HL-60/S4 treated with retinoic acid at 250 ng/mL for 4 days and 3 days (cell line): ENCODE results near the gene CRB2.

Experiments
- in situ Hi-C: fragments of 300-500 bp; cut with MboI; formaldehyde crosslinking; loops from 2 replicates; pipeline ENCODE4 v1.7.0; 2022; ENCODE audit warnings: low sequenced_read_pairs

CRB2 gene

GRCh38 chr9:123417289-123418051 is 61.5 kb downstream of the CRB2 start:
- in situ Hi-C loops, result no loop called here

DNA sequence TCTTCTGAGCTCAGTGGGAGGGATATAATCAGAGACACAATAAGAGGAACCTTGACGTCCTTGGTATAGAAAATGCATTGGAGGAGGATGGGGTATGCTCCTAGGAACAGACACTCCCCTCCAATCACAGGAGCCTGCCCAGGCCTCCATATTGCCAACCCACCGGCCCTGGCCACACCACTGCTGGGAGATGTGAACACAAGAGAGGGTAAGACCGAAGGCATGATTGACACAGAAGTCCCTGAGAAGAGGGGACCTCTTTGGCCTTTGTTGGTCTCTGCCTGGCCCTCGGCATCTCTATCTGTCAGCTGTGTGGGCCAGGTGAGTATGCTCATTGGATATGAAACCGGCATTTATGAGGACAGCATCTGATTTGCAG is 62.0 kb downstream of the CRB2 start:
- in situ Hi-C loops, result no loop called here

- in situ Hi-C loops, result no loop called here
These were observed 62.5 kb downstream of the CRB2 start for GRCh38 chr9:123418506-123418905.

DNA sequence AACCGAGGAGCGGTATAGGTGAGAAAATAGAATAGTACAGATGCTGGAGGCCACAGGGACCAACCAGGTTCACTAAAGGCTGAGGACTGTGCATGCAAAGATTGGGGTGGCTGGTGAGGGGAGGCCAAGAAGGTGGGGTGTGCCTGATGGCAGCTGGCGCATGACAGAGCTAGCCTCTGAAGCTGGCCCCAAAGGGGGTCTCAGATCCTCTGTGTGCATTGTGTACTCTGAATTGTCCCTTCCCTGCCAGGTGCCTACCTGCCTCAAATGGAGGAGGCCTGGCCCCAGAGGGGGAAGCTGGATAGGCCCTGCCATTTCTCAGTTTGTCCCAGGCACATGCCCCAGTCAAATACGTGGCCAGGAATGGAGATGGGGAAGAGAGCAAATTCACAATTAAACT is 63.1 kb downstream of the CRB2 start:
- in situ Hi-C loops, result no loop called here

- in situ Hi-C loops, result no loop called here
These were observed 64.0 kb downstream of the CRB2 start for GRCh38 chr9:123419721-123420591.

- in situ Hi-C loops, result no loop called here
These were observed 64.7 kb downstream of the CRB2 start for GRCh38 chr9:123420592-123421111.

- in situ Hi-C loops, result no loop called here
These were observed 65.2 kb downstream of the CRB2 start for GRCh38 chr9:123421186-123421585.

DNA sequence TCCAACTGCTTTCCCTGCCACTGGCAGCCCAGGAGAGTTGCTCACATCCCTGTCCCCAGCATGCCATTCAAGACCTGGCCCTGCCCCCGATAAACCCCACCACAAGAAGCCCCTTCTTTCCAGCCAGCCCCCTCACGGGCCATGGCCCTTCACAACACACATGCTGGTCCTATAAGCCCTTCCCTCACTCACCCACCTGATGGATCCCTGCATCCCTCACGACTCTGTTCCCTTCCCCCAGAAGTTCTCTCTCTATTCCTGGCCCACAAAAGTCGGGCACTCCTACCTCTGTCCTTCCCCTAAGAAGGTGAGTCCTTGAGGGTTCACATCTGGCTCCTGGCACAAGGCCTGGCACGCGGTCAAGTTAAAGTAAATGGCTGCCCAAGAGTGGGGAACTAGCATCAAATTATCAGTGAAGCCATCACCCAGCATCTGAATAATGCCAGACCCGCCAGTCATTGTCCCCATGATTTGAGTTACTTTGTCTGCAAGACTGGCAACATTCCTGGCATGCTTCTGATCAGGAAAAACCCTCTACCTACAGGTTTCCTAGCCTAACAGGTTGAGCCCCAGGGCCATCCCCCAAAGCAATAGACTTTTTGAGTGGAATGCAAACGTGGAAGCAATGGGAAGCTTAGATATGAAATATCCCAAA is 65.9 kb downstream of the CRB2 start:
- in situ Hi-C loops, result no loop called here

- in situ Hi-C loops, result no loop called here
These were observed 66.8 kb downstream of the CRB2 start for GRCh38 chr9:123422635-123423310.

- in situ Hi-C loops, result no loop called here
These were observed 67.3 kb downstream of the CRB2 start for GRCh38 chr9:123423311-123423640.

DNA sequence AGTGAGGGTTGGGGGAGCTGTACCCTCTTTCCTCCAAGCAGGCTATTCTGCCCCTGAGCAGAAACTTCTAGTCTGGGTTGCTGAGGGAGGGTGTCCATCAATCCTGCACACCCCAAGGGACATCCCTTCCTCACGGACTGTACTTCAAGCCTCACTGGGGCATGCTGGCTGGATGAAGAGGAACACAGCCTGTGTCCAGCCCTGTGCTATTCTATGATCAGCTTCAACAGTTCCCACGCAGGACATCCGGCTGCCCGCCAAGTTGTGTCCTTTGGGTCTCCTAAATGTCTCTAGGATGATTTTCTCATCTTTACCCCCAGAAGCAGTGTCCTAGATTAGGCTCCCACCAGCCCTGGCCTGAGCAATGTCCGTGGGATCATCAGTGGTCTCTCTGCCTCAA is 68.1 kb downstream of the CRB2 start:
- in situ Hi-C loops, result no loop called here

- in situ Hi-C loops, result no loop called here
These were observed 68.7 kb downstream of the CRB2 start for GRCh38 chr9:123424552-123425225.

DNA sequence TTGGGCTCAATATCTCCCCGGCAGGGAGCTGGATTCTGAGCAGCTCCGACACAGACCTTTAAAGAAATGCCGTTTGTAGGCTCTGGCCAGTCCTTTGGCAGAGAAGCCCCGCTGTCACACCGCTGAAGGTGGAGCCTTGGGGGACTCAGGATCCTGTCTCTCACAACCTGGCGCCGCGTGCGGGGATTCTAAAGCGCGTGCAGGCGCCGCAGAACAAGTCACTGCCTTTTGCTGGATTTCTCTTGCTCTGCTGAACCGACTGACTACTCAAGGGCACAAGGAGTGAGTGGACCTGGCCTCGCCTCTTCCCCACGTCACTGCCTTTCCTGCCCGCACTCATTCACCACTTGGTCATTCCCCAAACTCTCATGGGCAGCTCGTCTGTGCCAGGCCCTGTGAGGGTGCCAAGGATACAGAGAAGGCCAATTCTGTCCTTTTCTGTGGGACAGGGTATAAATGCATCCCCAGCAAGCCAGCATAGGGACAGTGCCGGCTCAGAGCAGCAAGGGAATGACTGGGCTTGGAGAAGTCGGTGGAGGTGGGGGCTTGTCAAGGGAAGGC is 69.3 kb downstream of the CRB2 start:
- in situ Hi-C loops, result no loop called here

- in situ Hi-C loops, result no loop called here
These were observed 69.9 kb downstream of the CRB2 start for GRCh38 chr9:123425836-123426365.

DNA sequence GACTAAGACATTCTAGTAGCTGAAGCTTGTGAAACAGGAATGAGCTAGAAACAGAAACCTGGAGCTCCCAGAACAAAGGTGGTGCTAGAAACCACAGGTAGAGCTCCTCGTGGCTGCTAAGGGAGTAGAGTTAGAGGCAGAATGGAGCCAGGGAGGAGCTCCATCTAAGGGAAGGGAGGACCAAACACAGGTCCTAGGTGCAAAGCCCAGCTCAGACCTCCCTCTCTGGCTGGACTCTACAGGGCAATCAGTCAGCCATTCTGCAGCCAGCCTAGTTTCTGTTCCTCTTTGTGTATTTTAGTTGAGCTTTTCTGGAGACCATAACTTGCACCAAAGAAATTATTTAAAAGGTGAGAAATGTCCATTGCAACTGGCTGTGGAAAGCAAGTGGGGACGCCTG is 70.4 kb downstream of the CRB2 start:
- in situ Hi-C loops, result no loop called here
